Thymus (tissue), 11 donors: Measurements from ENCODE around the gene POTEJ. TPM values are rescaled to one million over a fixed set of nuclear protein-coding genes. Genes with fewer than 3 reads are reported as not detected.
"Not testable (repeated sequence)": the region's sequence is repeated elsewhere in the genome, so short reads cannot be mapped to it uniquely, and the experiment has no call there.

Experiments
- DNase-seq, 9 donors: peaks; one replicate each; pipeline ENCODE4 v3.0.0-alpha.2; 2013; ENCODE audit warnings: low spot score in 9 of 9, low read depth in 6 of 9, missing footprints in 1 of 9
- H3K27ac ChIP-seq, 2 donors: one replicate each; pipeline ENCODE4 v1.5.1; 2013; ENCODE audit warnings: control low read depth in 1 of 2, low read depth in 1 of 2, low read length in 1 of 2, mild to moderate bottlenecking in 1 of 2, moderate library complexity in 1 of 2
- H3K27me3 ChIP-seq, 2 donors: one replicate each; pipeline ENCODE4 v1.5.1; 2013; ENCODE audit warnings: low read length in 1 of 2; ENCODE audit not compliant: control insufficient read depth in 2 of 2, insufficient read depth in 1 of 2
- H3K36me3 ChIP-seq, 2 donors: one replicate each; pipeline ENCODE4 v1.5.1; 2013; ENCODE audit warnings: low read length in 1 of 2, mild to moderate bottlenecking in 1 of 2, moderate library complexity in 1 of 2; ENCODE audit not compliant: control insufficient read depth in 2 of 2, insufficient read depth in 2 of 2
- H3K4me1 ChIP-seq, 2 donors: one replicate each; pipeline ENCODE4 v1.5.1; 2013; ENCODE audit warnings: low read length in 2 of 2; ENCODE audit not compliant: control insufficient read depth in 2 of 2, insufficient read depth in 2 of 2
- H3K4me3 ChIP-seq, 2 donors: one replicate each; pipeline ENCODE4 v1.5.1; 2013; ENCODE audit warnings: low read length in 2 of 2, control low read depth in 1 of 2, mild to moderate bottlenecking in 1 of 2
- H3K9me3 ChIP-seq, 2 donors: one replicate each; pipeline ENCODE4 v1.5.1; 2013; ENCODE audit warnings: low read length in 1 of 2, mild to moderate bottlenecking in 1 of 2; ENCODE audit not compliant: control insufficient read depth in 2 of 2, insufficient read depth in 1 of 2
- WGBS: extraction: QIAGEN DNeasy Blood & Tissue Kit; methylation state at CpG from one replicate; pipeline ENCODE4 v1.1.7; 2013; 5-methylcytosine and 5-hydroxymethylcytosine counted together
- polyA plus RNA-seq: library from polyadenylated mRNA; stranded (reverse); fragments of 200-250 nt; gene quantifications from one replicate; pipeline ENCODE4 v1.2.3, GENCODE V29; 2013
- total RNA-seq: library from RNA; stranded (reverse); fragments of 120-200 nt; gene quantifications from one replicate; pipeline ENCODE4 v1.2.4, GENCODE V29; 2013
- donor health status: healthy.

Gene POTEJ
- total and polyA plus RNA-seq, 2 donors, result 0.02 to 0.09 TPM

DNA sequence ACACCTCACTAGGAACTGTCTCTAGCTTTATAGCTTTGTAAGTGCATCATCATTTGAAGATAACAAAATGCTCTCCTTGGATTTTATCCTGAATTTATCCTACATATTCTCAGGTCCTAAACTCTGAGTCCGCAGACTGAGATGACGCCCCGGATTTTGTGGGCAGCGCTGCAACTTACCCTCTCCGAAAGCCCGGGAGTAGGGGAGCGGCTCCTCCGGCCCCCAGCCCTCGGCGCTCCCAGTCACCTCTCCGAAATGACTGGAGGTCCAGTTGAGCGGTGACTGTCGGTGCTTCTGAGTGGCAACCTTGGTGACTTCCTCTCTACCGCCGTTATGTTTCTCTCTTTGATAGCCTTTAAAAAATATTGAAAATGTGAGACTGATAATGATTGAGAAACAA, 12.8 kb upstream of the POTEJ start:
- H3K4me3 ChIP-seq, H3K27me3 ChIP-seq, DNase-seq, H3K27ac ChIP-seq, H3K36me3 ChIP-seq, H3K9me3 ChIP-seq, H3K4me1 ChIP-seq: not testable (repeated sequence)
- 8% methylated on average over 13 of the region's 15 CpGs for WGBS

DNA sequence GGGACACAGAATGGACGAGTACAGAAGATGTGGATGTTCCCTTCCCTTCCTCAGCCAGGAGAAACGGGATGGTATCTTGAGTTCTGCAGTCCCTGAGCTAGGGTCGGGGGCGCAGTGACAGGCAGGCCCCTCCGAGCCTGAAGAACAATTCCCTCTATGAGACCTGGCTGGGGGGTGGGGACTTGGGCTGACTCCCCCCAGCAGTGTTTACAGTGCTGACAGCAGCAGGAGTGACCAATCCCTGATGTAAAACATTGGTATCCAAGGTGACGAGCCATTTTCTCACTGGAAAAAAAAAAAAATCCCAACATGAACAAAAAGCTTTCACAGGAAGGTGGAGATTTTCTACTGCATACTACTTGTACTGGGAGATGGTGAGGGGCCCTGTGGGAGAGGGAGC, 11.8 kb upstream of the POTEJ start, which contains the start of gene CFC1:
Gene CFC1, minus strand, starts transcription at position 183 of the 400 bp plus-strand sequence. CDS start 288 bp downstream, outside the sequence.
- not testable (repeated sequence) for H3K27me3 ChIP-seq, H3K4me3 ChIP-seq, H3K36me3 ChIP-seq, DNase-seq, H3K27ac ChIP-seq, H3K4me1 ChIP-seq, H3K9me3 ChIP-seq
- no CpG with 5 or more reads among the region's 6 CpGs for WGBS

DNA sequence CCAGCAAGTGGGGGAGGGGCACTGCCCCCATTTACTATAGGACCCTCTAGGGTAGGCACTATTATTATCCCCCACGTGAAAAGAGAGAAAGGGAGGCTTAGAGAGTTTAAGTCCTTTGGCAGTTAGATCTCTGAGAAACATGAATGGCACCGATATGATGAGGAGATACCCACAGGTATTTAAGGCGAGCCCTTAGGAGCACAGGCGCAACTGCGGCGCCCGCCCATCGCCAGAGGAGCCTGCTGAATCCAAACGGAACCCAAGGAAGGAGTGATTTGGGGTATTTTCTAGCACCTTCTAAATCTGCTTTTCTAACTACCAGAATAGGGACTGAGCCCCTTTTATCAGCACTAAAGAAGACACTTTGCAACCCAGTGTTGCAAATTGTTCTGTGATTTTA, 11.3 kb upstream of the POTEJ start:
- not testable (repeated sequence) for H3K4me3 ChIP-seq, H3K9me3 ChIP-seq, DNase-seq, H3K36me3 ChIP-seq, H3K4me1 ChIP-seq, H3K27me3 ChIP-seq, H3K27ac ChIP-seq
- 78% methylated on average over 8 of the region's 9 CpGs for WGBS

DNA sequence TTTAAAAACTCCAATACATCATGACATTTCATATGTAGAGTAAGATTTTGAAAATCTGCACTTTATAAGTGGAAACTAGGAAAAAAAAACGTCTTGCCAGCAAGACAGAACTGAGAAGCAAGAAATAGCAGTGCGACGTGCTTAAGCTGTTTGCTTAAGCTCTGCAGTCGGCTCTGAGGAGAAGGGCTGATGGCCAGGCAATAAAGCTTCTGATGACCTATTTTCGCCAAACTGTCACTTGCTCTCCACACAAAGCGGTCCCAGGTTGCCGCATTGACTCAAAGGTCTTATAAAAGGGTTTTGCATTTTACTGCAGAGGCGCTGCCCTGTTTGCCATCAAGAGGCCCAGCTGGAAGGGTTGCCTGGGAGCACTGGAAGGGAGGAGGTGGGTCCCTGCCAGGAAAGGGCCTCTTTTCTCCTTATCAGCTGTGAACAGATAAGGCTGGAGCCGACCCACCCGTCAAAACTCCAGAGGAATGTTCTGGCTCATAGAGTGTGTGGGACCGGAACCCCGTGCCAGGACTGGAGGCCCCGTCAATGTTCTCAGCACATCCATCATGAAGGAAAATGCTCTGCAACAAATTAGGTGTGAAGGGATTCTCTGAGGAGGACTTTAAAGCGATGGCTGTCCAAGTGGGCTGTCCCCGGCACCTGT, 9.5 kb upstream of the POTEJ start:
- not testable (repeated sequence) for DNase-seq, H3K27ac ChIP-seq, H3K4me1 ChIP-seq, H3K36me3 ChIP-seq, H3K9me3 ChIP-seq, H3K4me3 ChIP-seq, H3K27me3 ChIP-seq
- WGBS, result 14% methylated on average over 5 of the region's 15 CpGs

GRCh38 chr2:130608276-130609001, 2.8 kb upstream of the POTEJ start:
- not testable (repeated sequence) for H3K9me3 ChIP-seq, H3K27ac ChIP-seq, H3K4me3 ChIP-seq, H3K36me3 ChIP-seq, DNase-seq, H3K27me3 ChIP-seq, H3K4me1 ChIP-seq
- WGBS, result over 99% methylated on average over 4 of the region's 17 CpGs

- not testable (repeated sequence) for H3K27ac ChIP-seq, H3K36me3 ChIP-seq, DNase-seq, H3K27me3 ChIP-seq, H3K4me1 ChIP-seq, H3K4me3 ChIP-seq, H3K9me3 ChIP-seq
- WGBS, result 63% methylated on average over 3 of the region's 28 CpGs
These were observed 2.0 kb upstream of the POTEJ start for GRCh38 chr2:130609002-130609920.

DNA sequence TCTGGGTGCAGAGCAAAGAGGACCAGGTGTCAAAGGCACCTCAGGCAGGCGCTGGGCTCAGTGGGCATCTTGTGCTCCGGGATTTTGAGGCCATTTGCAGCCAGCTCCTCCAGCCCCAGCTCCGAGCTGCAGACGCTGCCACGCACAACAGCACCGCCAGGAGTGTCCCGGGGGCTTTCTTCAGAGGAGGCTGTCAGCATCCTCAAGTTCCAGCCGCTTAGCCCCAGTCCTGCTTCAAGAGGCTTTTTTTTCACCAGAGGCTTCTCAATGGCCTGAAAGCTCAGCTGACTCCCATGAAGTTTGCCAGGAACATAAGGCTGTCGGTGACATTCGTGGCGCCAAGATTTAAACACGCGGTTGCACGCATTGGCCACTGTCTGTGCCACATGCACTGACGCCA, 754 bp upstream of the POTEJ start:
- 95% methylated on average over 13 of the region's 15 CpGs for WGBS
- H3K9me3 ChIP-seq, H3K4me1 ChIP-seq, H3K4me3 ChIP-seq, H3K27ac ChIP-seq, H3K36me3 ChIP-seq, DNase-seq, H3K27me3 ChIP-seq: not testable (repeated sequence)

DNA sequence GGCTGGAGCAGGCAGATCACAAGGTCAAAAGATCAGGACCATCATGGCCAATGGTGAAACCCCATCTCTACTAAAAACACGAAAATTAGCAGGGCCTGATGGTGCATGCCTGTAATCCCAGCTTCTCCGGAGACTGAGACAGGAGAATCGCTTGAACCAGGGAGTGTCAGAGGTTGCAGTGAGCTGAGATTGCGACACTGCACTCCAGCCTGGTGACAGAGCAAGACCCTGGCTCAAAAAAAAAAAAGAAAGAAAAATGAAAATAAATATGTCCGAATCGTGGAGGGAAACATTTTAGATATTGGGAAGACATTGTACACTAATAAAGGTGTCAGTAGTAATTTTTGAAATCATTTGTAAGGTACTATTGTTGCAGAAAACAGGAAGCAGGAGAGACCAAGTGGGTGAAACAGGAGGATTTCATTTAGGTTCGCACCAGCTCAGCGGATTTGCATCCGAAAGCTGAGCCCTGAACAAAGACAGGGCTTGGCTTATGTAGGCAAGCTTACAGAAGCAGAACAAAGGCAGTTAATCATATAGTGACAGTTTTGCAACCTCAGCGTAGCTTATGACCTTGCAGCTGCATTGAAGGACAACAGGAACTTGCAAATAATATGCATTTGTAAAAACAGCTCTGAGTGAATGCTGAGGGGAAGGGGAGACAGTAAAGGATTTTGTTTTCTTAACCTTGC, 17.7 kb downstream of the POTEJ start:
- not testable (repeated sequence) for H3K27ac ChIP-seq, H3K27me3 ChIP-seq, H3K9me3 ChIP-seq, H3K4me1 ChIP-seq, H3K36me3 ChIP-seq, DNase-seq, H3K4me3 ChIP-seq
- 89% methylated on average over 9 of the region's 10 CpGs for WGBS
